GM19395 (cell line): Measurements from ENCODE around the gene MYO1G.
"Not testable (repeated sequence)": the region's sequence is repeated elsewhere in the genome, so short reads cannot be mapped to it uniquely, and the experiment has no call there.

Experiments
- ATAC-seq: cut with Tn5 transposase; IDR thresholded peaks from one replicate; pipeline ENCODE4 v1.9.1; 2021; ENCODE audit warnings: mild to moderate bottlenecking, moderate library complexity; ENCODE audit not compliant: unreplicated experiment

Gene MYO1G

DNA sequence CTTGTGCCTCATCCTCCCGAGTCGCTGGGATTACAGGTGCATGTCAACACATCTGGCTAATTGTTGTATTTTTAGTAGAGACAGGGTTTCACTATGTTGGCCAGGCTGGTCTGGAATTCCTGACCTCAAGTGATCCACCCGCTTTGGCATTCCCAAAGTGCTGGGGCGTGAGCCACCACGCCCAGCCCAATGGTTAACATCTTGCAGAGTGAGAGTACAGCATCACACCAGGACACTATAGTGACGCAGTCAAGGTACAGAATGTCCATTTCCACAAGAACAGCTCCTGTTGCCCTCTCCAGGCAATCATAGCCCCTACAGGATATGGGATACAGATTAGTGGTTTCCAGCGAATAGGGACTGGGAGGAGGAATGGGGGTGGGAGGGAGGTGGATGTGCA lies 34.0 kb downstream of the MYO1G start:
- ATAC-seq, result no peak

DNA sequence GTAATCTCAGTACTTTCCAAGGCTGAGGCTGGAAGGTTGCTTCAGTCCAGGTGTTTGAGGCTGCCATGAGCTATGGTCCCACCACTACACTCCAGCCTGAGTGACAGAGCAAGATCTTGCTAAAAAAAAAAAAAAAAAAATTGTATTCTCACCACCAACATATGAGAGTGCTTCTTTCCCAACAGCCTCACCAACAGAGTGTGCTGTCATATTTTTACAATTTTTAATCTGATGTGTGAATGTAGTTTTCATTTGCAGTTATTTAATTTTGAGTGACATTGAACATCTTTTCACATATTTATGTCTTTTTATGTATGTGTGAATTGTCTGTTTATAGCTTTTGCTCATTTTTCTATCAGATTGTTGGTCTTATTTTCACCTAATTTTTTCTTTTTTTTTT lies 35.2 kb downstream of the MYO1G start:
- ATAC-seq, result no peak

DNA sequence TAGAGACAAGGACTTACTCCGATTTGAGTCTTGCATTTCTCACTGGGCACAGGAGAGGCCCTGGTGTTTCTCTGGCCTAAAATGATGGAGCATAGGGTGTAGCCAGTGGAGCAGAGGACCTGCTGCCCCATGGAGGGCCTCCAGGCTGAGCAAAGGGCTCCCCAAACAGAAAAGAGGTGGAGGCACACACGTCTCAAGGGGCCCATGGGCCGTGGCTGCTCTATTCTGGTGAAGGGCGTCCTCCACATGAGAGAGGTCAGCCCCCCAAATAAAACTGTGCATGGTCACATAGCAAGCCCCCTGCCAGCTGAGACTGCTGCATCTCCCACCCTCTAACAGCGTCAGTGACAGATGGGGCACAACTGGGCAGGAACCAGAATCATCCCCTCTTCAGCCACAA lies 41.4 kb downstream of the MYO1G start:
- no peak for ATAC-seq

DNA sequence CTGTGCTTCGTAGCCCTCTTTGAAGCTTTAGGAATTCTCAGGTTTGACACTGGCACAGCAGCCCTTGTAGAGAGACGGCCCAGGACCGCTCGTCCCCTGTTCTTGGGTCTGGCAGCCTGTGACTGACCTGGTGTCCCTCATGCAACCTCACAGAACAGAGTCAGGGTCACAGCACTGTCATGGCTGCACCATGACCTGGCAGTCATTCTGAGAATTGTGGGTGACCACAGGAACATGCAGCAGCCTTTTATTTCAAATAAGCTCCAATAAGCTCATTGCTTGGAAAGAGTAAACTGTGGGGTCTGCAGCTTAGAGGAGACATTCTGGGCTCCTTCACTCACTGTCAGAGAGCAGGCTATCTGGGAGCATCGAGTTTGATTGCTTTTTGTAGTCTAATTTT lies 42.5 kb downstream of the MYO1G start:
- no peak for ATAC-seq

DNA sequence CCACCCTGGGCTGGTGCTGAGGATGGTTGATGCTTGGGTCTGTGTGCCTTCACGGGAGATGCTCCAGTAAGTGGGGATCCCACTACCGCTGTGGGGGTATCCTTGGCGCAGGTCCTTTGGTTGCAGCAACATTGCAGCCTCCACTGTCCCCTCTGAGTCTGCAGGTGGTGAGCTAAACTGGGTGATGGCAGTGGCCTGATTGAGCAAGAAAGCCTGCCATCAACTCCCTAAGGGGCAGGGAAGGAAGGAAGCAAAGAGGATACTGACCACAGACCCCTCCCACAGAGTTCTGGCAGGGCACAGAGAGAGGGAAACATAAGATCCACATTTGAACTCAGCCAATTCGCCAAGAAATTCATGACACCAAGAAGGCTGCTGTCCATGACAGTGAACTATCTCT lies 43.2 kb downstream of the MYO1G start:
- ATAC-seq, result no peak

DNA sequence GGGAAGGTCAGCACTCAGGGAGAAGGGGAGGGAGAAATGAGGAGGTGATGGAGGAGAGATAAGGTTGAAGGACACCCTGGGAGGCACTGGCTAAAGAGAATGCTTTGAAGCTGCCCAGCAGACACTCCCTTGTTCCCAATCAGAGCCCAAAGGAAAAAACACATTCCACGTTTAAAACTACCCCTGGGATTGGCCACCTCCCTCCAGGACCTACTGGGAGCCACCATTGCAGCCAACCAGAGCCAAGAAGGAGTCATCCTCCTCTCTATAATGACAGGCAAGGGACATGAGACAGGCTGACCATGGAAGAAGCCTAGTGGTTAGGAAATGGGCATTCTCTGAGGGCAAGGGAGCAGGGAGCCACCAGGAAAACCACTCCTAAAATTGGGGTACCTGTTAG lies 43.8 kb downstream of the MYO1G start:
- ATAC-seq, result no peak

DNA sequence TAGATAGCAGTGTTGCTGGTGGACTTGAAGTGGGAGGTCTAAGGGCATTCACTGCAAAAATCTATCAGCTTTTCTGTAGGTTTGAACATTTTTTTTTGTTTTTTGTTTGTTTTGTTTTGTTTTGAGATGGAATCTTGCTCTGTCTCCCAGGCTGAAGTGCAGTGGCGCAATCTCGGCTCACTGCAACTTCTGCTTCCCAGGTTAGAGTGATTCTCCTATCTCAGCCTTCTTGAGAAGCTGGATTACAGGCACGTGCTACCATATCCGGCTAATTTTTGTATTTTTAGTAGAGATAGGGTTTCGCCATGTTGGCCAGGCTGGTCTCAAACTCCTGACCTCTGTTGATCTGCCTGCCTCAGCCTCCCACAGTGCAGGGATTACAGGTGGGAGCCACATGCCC lies 44.3 kb downstream of the MYO1G start:
- not testable (repeated sequence) for ATAC-seq

DNA sequence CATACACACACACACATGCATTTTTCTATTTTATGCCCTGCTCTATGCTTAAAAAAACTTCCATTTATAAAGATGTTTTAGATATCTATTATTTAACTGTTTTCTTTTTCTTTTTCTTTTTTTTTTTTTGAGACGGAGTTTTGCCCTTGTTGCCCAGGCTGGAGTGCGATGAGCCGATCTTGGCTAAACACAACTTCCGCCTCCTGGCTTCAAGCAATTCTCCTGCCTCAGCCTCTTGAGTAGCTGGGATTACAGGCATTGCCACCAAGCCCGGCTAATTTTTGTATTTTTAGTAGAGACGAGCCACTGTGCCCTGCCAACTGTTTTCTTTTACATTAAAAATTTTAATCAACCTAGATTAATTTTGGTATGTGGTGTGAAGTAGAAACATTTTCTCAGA lies 47.9 kb downstream of the MYO1G start:
- ATAC-seq, result no peak

DNA sequence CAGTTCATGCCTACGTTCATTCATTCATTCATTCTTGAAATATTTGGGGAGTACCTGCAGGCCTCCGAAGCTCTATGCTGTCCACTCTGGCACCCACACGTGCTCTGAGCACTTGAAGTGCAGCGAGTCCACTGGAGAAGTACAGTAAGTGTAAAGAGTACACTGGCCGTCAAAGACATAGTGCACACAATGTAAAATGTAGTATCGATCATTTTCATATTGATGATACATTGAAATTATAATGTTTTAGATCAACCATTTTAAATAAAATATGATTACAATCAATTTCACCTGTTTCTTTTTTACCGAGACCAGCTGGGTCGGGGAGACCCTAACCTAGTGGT lies 56.5 kb downstream of the MYO1G start:
- ATAC-seq, result no peak

DNA sequence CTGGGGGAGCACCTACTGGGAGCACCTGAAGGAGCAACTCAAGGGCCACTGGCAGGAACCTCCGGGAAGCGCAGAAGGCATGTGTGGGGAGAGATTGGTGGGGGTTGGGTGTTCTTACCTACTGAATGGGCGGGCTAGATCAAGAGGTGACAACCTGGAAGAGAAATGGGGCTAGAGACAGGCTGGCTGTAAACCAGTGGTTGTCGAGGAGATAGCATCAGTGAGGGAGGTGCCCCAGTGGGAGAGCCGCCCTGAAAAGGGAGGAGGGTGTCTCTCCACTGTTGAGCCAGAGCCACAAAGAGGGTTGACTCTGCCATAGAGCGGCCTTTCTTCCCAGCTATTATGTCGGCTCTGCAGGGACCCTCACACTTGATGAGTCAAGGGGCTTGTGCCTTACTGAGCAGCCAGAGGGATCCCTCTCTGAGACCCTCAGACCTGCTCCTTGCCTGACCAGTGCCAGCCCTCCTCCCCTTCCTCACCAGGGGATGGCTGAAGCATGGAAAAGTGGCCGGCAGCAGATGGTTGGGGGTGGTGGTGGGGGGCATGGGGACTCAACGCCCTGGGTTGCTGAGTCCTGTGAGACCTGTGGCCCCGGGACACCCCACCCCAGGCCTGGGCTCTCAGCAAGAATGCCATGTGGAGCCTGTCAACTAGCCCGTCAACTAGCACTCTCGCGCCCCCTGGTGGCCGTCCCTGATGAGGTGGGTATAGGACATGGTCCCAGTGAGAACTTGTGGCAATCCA lies 57.0 kb downstream of the MYO1G start:
- peak; percentile 70 for ATAC-seq

DNA sequence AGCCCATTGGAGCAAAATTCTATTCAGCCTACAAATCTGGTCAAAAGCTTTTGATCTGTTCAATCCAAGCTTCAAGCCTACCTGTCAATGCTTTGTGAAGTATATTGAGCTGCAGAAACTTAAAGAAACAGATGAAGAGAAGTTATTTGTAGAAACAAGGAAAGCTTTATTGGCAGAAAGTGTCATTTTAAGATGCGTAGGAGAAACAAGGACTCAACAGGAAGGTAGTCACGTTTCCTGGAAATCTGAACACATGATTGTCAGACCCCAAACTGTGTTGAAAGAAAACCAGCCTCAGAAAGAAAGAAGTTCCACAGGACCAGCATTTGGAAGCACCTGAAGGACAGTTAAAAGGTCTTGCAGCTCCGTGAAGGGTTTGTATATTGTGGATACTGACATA lies 58.7 kb downstream of the MYO1G start:
- ATAC-seq, result no peak

DNA sequence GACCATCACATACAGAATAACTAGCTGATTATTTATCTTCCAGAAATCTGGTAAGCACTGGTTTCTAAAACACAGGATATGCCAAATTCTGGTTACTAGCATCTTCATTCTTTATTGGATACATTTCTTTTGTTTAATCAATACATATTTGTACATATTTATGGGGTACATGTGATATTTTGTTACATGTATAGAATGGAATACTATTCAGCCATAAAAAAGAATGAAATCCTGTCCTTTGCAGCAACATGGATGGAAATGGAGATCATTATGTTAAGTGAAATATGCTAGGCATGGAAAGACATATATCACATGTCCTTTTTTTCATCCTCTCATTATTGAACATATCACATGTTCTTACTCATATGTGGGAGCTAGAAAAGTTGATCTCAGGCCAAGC lies 60.8 kb downstream of the MYO1G start:
- no peak for ATAC-seq

DNA sequence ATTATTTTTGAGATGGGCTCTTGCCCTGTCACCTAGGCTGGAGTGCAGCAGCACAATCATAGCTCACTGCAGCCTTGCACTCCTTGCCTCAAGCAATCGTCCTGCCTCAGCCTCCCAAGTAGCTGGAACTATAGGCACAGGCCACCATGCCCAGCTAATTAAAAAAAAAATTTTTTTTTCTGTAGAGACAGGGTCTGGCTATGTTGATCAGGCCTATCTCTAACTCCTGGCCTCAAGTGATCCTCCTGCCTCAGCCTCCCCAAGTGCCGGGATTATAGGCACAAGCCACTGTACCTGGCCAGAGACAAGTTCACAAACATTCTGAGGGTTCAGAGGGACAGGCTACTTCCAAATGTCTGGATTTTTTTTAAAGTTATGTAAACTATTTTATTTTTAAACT lies 61.4 kb downstream of the MYO1G start:
- no peak for ATAC-seq

DNA sequence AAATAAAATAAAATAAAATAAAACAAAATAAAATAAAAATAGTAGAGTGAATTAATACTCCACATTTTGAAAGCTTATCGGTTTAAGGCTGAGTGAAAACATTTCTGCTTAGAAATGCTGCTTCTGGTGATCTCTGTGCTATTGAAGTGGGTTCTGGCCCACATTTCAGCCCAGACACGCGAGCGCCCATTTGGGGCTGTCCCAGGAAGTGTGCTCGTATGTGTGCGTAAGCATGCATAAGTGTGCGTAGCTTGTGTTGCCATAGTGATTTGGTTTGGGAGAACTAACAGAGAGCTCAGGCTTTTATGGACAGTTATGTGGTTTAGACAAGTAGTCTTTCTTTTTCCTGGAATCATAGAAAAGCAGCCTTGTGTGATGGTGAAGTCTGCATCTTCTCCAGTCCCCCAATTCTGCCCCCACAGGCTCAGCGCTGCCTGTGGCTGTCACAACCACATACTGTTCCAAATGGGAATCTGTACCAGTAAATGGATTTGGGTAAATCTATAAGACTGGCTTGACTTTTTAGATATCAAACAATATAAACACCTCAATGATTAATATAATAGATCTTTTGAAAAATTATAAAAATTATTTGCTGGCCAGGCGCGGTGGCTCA lies 63.7 kb downstream of the MYO1G start:
- no peak for ATAC-seq

DNA sequence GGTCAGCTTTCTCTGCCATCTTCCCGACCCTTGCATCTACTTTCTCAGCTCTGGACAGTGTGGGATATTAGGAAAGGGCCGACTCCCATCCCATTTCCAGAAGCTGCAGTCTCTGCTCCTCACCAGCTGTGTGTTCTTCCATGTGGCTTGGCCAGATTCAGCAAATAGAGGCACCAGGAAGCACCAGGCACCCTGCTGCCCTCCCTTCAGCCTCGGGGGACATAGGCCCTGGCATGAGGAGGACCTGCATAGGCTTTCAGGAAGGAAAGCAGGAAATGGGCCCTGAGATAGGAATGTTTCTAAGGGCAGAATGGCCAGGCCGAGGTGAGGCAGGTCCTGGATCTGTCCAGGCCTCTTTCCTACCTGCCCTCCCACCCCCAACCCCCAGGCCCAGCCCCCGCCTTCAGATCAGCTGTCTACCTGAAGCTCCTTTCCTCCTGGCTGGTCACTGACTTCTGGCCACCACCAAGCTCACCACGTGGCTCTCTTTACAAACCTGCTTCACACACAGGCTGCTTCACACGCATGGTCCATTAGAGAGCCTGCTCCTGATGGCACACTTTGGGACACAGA lies 66.0 kb downstream of the MYO1G start:
- no peak for ATAC-seq
